Measurements from ENCODE around the gene ST3GAL4.

GRCh38 chr11:126446581-126446980, 91.1 kb downstream of the ST3GAL4 start:
- TF ChIP-seq CTCF (IDR thresholded peaks at IDR 0.05): no peak
- TF ChIP-seq POLR2AphosphoS5 (IDR thresholded peaks at IDR 0.05): no peak
